ENCODE results near the gene ABHD6.

GRCh38 chr3:58207954-58208353 is 29.6 kb upstream of the ABHD6 start:
- TF ChIP-seq POLR2A (IDR thresholded peaks at IDR 0.05), result no peak
- TF ChIP-seq, protein P1, sequence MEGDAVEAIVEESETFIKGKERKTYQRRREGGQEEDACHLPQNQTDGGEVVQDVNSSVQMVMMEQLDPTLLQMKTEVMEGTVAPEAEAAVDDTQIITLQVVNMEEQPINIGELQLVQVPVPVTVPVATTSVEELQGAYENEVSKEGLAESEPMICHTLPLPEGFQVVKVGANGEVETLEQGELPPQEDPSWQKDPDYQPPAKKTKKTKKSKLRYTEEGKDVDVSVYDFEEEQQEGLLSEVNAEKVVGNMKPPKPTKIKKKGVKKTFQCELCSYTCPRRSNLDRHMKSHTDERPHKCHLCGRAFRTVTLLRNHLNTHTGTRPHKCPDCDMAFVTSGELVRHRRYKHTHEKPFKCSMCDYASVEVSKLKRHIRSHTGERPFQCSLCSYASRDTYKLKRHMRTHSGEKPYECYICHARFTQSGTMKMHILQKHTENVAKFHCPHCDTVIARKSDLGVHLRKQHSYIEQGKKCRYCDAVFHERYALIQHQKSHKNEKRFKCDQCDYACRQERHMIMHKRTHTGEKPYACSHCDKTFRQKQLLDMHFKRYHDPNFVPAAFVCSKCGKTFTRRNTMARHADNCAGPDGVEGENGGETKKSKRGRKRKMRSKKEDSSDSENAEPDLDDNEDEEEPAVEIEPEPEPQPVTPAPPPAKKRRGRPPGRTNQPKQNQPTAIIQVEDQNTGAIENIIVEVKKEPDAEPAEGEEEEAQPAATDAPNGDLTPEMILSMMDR (IDR thresholded peaks at IDR 0.05), result no peak
